ENCODE results near the gene CXCL14.
A peak's percentile ranks its signal among the peaks of the same experiment; 100 is the strongest.

- TF ChIP-seq, protein P1, sequence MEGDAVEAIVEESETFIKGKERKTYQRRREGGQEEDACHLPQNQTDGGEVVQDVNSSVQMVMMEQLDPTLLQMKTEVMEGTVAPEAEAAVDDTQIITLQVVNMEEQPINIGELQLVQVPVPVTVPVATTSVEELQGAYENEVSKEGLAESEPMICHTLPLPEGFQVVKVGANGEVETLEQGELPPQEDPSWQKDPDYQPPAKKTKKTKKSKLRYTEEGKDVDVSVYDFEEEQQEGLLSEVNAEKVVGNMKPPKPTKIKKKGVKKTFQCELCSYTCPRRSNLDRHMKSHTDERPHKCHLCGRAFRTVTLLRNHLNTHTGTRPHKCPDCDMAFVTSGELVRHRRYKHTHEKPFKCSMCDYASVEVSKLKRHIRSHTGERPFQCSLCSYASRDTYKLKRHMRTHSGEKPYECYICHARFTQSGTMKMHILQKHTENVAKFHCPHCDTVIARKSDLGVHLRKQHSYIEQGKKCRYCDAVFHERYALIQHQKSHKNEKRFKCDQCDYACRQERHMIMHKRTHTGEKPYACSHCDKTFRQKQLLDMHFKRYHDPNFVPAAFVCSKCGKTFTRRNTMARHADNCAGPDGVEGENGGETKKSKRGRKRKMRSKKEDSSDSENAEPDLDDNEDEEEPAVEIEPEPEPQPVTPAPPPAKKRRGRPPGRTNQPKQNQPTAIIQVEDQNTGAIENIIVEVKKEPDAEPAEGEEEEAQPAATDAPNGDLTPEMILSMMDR (IDR thresholded peaks at IDR 0.05; ENCODE audit: low read depth, low read length): no peak
- TF ChIP-seq POLR2A (IDR thresholded peaks at IDR 0.05; ENCODE audit: extremely low read depth, insufficient read length): no peak
- TF ChIP-seq, protein P2, sequence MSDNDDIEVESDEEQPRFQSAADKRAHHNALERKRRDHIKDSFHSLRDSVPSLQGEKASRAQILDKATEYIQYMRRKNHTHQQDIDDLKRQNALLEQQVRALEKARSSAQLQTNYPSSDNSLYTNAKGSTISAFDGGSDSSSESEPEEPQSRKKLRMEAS (IDR thresholded peaks at IDR 0.05; ENCODE audit: low read depth, low read length): 0 out of 2 replicates have a peak, but pooled peaks have one; percentile 31
Observed at GRCh38 chr5:135559354-135559753, 19.4 kb downstream of the CXCL14 start.

Data from NB4 (cell line).